Activated CD8-positive, alpha-beta memory T cell treated with anti-CD3 and anti-CD28 coated beads, Interleukin-2, amount 10 ng/mL, durations not matched to agents 7 days and 5 days (primary cell): Measurements from ENCODE around the gene DARS1. TPM values are rescaled to one million over a fixed set of nuclear protein-coding genes. Genes with fewer than 3 reads are reported as not detected.

ENCODE experiments used
- ATAC-seq: fragments of 150-1000 bp; cut with Tn5 transposase; one replicate; pipeline ENCODE4 v1.10.0; 2021; ENCODE audit warnings: moderate library complexity
- CTCF ChIA-PET: fragments of 350-600 bp; sonication (Branson Sonifier 250); formaldehyde crosslinking; loops from one replicate; lab custom pipeline; 2021; ENCODE audit warnings: antibody characterized with exemption; lab: Charles Lee
- DNase-seq: peaks from one replicate; pipeline ENCODE4 v3.0.0-alpha.2; 2020
- H3K27ac Mint-ChIP-seq: one replicate; pipeline ENCODE4 v1.8.0; 2021; ENCODE audit warnings: mild to moderate bottlenecking, mixed read lengths
- H3K27me3 Mint-ChIP-seq: one replicate; pipeline ENCODE4 v1.8.0; 2021; ENCODE audit warnings: mixed read lengths
- H3K36me3 Mint-ChIP-seq: one replicate; pipeline ENCODE4 v1.8.0; 2021; ENCODE audit warnings: mild to moderate bottlenecking, mixed read lengths
- H3K4me1 Mint-ChIP-seq: one replicate; pipeline ENCODE4 v1.8.0; 2021; ENCODE audit warnings: mixed read lengths
- H3K4me3 Mint-ChIP-seq: one replicate; pipeline ENCODE4 v1.8.0; 2021; ENCODE audit warnings: mild to moderate bottlenecking, moderate library complexity, mixed read lengths
- H3K9me3 Mint-ChIP-seq: one replicate; pipeline ENCODE4 v1.8.0; 2022; ENCODE audit warnings: low read depth, mixed read lengths
- total RNA-seq, 2 experiments: library from RNA; stranded (reverse); gene quantifications; one replicate each; pipeline ENCODE4 v1.2.3, GENCODE V29; 2021

DARS1 gene
- total RNA-seq, 2 experiments from 2014 or later, result 94.0 to 109 TPM

GRCh38 chr2:136022396-136023146 lies 37.1 kb upstream of the DARS1 start:
- CTCF ChIA-PET, result interaction anchor here (1.0 kb wide), 1 partner anchor 35 kb away, joined by 3 read pairs; no protein-coding TSS in a partner anchor
- ATAC-seq (no peak), DNase-seq (no peak)
- no peaks in the 10 kb centered on the region for H3K27me3 Mint-ChIP-seq
- no peaks in the 10 kb centered on the region for H3K9me3 Mint-ChIP-seq
- H3K4me1 Mint-ChIP-seq, result peaks cover 12% of the 10 kb centered on the region
- no peak overlapping the region for H3K4me3 Mint-ChIP-seq
- no peak overlapping the region for H3K27ac Mint-ChIP-seq
- H3K36me3 Mint-ChIP-seq, result peaks cover 5% of the 10 kb centered on the region

- ATAC-seq (no peak), DNase-seq (no peak)
- Mint-ChIP-seq H3K27me3 (no peaks in the 10 kb centered on the region), H3K4me3 (no peak overlapping the region), H3K27ac (no peak overlapping the region), H3K36me3 (peaks cover 5% of the 10 kb centered on the region), H3K4me1 (peaks cover 12% of the 10 kb centered on the region), H3K9me3 (no peaks in the 10 kb centered on the region)
- CTCF ChIA-PET, result no interaction called here
Observed at GRCh38 chr2:136021976-136022375, 36.5 kb upstream of the DARS1 start.

GRCh38 chr2:136021406-136021805 lies 36.0 kb upstream of the DARS1 start:
- H3K27me3 Mint-ChIP-seq, result no peaks in the 10 kb centered on the region
- ATAC-seq, result no peak
- no peak overlapping the region for H3K27ac Mint-ChIP-seq
- no peak for DNase-seq
- peaks cover 12% of the 10 kb centered on the region for H3K4me1 Mint-ChIP-seq
- H3K36me3 Mint-ChIP-seq, result peaks cover 5% of the 10 kb centered on the region
- H3K9me3 Mint-ChIP-seq, result no peaks in the 10 kb centered on the region
- CTCF ChIA-PET, result no interaction called here
- H3K4me3 Mint-ChIP-seq, result no peak overlapping the region

- ATAC-seq, result no peak
- DNase-seq, result no peak
- Mint-ChIP-seq H3K36me3 (peaks cover 5% of the 10 kb centered on the region), H3K9me3 (peaks cover under 1% of the 10 kb centered on the region), H3K27ac (no peak overlapping the region), H3K4me3 (no peak overlapping the region), H3K4me1 (peaks cover 14% of the 10 kb centered on the region), H3K27me3 (no peaks in the 10 kb centered on the region)
- CTCF ChIA-PET, result no interaction called here
Observed at GRCh38 chr2:136020831-136021230, 35.4 kb upstream of the DARS1 start.

GRCh38 chr2:136019825-136020224 lies 34.4 kb upstream of the DARS1 start:
- CTCF ChIA-PET, result interaction anchor here (0.9 kb wide), 1 partner anchor 106 kb away, joined by 3 read pairs; no protein-coding TSS in a partner anchor
- H3K9me3 Mint-ChIP-seq, result peaks cover 3% of the 10 kb centered on the region
- H3K27me3 Mint-ChIP-seq, result no peaks in the 10 kb centered on the region
- peaks cover 14% of the 10 kb centered on the region for H3K4me1 Mint-ChIP-seq
- H3K27ac Mint-ChIP-seq, result no peak overlapping the region
- no peak for DNase-seq
- H3K36me3 Mint-ChIP-seq, result peaks cover 8% of the 10 kb centered on the region
- ATAC-seq, result no peak
- H3K4me3 Mint-ChIP-seq, result no peak overlapping the region

GRCh38 chr2:136019306-136019705 lies 33.9 kb upstream of the DARS1 start:
- ATAC-seq (no peak), DNase-seq (no peak)
- no peak overlapping the region for H3K4me3 Mint-ChIP-seq
- no peaks in the 10 kb centered on the region for H3K27me3 Mint-ChIP-seq
- H3K4me1 Mint-ChIP-seq, result peaks cover 14% of the 10 kb centered on the region
- peaks cover 3% of the 10 kb centered on the region for H3K9me3 Mint-ChIP-seq
- H3K36me3 Mint-ChIP-seq, result peaks cover 10% of the 10 kb centered on the region
- no peak overlapping the region for H3K27ac Mint-ChIP-seq
- CTCF ChIA-PET, result interaction anchor here (0.9 kb wide), 1 partner anchor 106 kb away, joined by 3 read pairs; no protein-coding TSS in a partner anchor

GRCh38 chr2:136017786-136018185 lies 32.4 kb upstream of the DARS1 start:
- no peak for DNase-seq
- H3K4me1 Mint-ChIP-seq, result peaks cover 20% of the 10 kb centered on the region
- no peak for ATAC-seq
- peaks cover 3% of the 10 kb centered on the region for H3K9me3 Mint-ChIP-seq
- H3K27ac Mint-ChIP-seq, result no peak overlapping the region
- H3K4me3 Mint-ChIP-seq, result no peak overlapping the region
- H3K27me3 Mint-ChIP-seq, result no peaks in the 10 kb centered on the region
- peaks cover 13% of the 10 kb centered on the region for H3K36me3 Mint-ChIP-seq
- CTCF ChIA-PET, result no interaction called here

GRCh38 chr2:136016836-136017235 lies 31.4 kb upstream of the DARS1 start:
- H3K4me3 Mint-ChIP-seq, result no peak overlapping the region
- no peak overlapping the region for H3K27ac Mint-ChIP-seq
- ATAC-seq (no peak), DNase-seq (no peak)
- H3K27me3 Mint-ChIP-seq, result no peaks in the 10 kb centered on the region
- peaks cover 3% of the 10 kb centered on the region for H3K9me3 Mint-ChIP-seq
- peaks cover 21% of the 10 kb centered on the region for H3K4me1 Mint-ChIP-seq
- peaks cover 15% of the 10 kb centered on the region for H3K36me3 Mint-ChIP-seq
- CTCF ChIA-PET, result no interaction called here

- peaks cover 3% of the 10 kb centered on the region for H3K9me3 Mint-ChIP-seq
- no peak overlapping the region for H3K4me3 Mint-ChIP-seq
- no peaks in the 10 kb centered on the region for H3K27me3 Mint-ChIP-seq
- no peak overlapping the region for H3K27ac Mint-ChIP-seq
- no peak for ATAC-seq
- H3K36me3 Mint-ChIP-seq, result peaks cover 15% of the 10 kb centered on the region
- H3K4me1 Mint-ChIP-seq, result peaks cover 21% of the 10 kb centered on the region
- DNase-seq, result no peak
- CTCF ChIA-PET, result no interaction called here
Observed at GRCh38 chr2:136016427-136016826, 31.0 kb upstream of the DARS1 start.

- Mint-ChIP-seq H3K36me3 (peaks cover 16% of the 10 kb centered on the region), H3K27ac (no peak overlapping the region), H3K9me3 (peaks cover 3% of the 10 kb centered on the region), H3K4me3 (no peak overlapping the region), H3K4me1 (peaks cover 21% of the 10 kb centered on the region), H3K27me3 (no peaks in the 10 kb centered on the region)
- no peak for ATAC-seq
- no peak for DNase-seq
- CTCF ChIA-PET, result interaction anchor here (1.1 kb wide), 1 partner anchor 91 kb away, joined by 3 read pairs; no protein-coding TSS in a partner anchor
Observed at GRCh38 chr2:136015699-136016098, 30.3 kb upstream of the DARS1 start.

GRCh38 chr2:136014411-136014810 lies 29.0 kb upstream of the DARS1 start:
- H3K9me3 Mint-ChIP-seq, result peaks cover 3% of the 10 kb centered on the region
- no peak overlapping the region for H3K4me3 Mint-ChIP-seq
- ATAC-seq (no peak), DNase-seq (no peak)
- H3K36me3 Mint-ChIP-seq, result peaks cover 18% of the 10 kb centered on the region
- no peaks in the 10 kb centered on the region for H3K27me3 Mint-ChIP-seq
- H3K4me1 Mint-ChIP-seq, result peaks cover 21% of the 10 kb centered on the region
- CTCF ChIA-PET, result interaction anchor here (1.1 kb wide), 1 partner anchor 92 kb away, joined by 3 read pairs; no protein-coding TSS in a partner anchor
- H3K27ac Mint-ChIP-seq, result no peak overlapping the region

GRCh38 chr2:136013955-136014354 lies 28.5 kb upstream of the DARS1 start:
- DNase-seq (no peak), ATAC-seq (no peak)
- H3K27me3 Mint-ChIP-seq, result no peaks in the 10 kb centered on the region
- CTCF ChIA-PET, result no interaction called here
- H3K4me1 Mint-ChIP-seq, result peaks cover 21% of the 10 kb centered on the region
- peaks cover 3% of the 10 kb centered on the region for H3K9me3 Mint-ChIP-seq
- no peak overlapping the region for H3K4me3 Mint-ChIP-seq
- H3K36me3 Mint-ChIP-seq, result peaks cover 18% of the 10 kb centered on the region
- no peak overlapping the region for H3K27ac Mint-ChIP-seq

GRCh38 chr2:136013136-136013685 lies 27.8 kb upstream of the DARS1 start:
- CTCF ChIA-PET, result no interaction called here
- peaks cover 15% of the 10 kb centered on the region for H3K36me3 Mint-ChIP-seq
- H3K27me3 Mint-ChIP-seq, result no peaks in the 10 kb centered on the region
- ATAC-seq (no peak), DNase-seq (no peak)
- H3K4me1 Mint-ChIP-seq, result peaks cover 28% of the 10 kb centered on the region
- no peak overlapping the region for H3K27ac Mint-ChIP-seq
- H3K4me3 Mint-ChIP-seq, result no peak overlapping the region
- peaks cover 3% of the 10 kb centered on the region for H3K9me3 Mint-ChIP-seq

GRCh38 chr2:136012315-136012714 lies 26.9 kb upstream of the DARS1 start:
- peaks cover 3% of the 10 kb centered on the region for H3K9me3 Mint-ChIP-seq
- ATAC-seq (no peak), DNase-seq (no peak)
- CTCF ChIA-PET, result no interaction called here
- H3K27me3 Mint-ChIP-seq, result no peaks in the 10 kb centered on the region
- H3K4me1 Mint-ChIP-seq, result peaks cover 36% of the 10 kb centered on the region
- peaks cover 15% of the 10 kb centered on the region for H3K36me3 Mint-ChIP-seq
- H3K4me3 Mint-ChIP-seq, result no peak overlapping the region
- no peak overlapping the region for H3K27ac Mint-ChIP-seq
